Upper lobe of left lung (tissue), 4 donors: ENCODE results near the gene NCOA1.

Source experiments
- CTCF ChIP-seq, 6 experiments: fragments of 450-650 bp in 4 of 6; fragments of 200-600 bp in 2 of 6; sonication (generic) in 2 of 6; IDR thresholded peaks; one replicate each; pipeline ENCODE4 v1.5.1; 2016 to 2019; ENCODE audit warnings: antibody characterized with exemption in 6 of 6
- EP300 ChIP-seq, 4 donors: sonication (generic); formaldehyde crosslinking; IDR thresholded peaks; one replicate each; pipeline ENCODE4 v1.5.1; 2017; ENCODE audit warnings: antibody characterized with exemption in 4 of 4, control low read depth in 2 of 4
- POLR2A ChIP-seq, 4 donors: fragments of 450-650 bp; IDR thresholded peaks; one replicate each; pipeline ENCODE4 v1.5.1; 2016 to 2017; ENCODE audit warnings: antibody characterized with exemption in 4 of 4, mild to moderate bottlenecking in 2 of 4
- POLR2AphosphoS5 ChIP-seq, 2 donors: sonication (generic); formaldehyde crosslinking; IDR thresholded peaks; one replicate each; pipeline ENCODE4 v1.5.1; 2017; ENCODE audit warnings: antibody characterized with exemption in 2 of 2

GRCh38 chr2:24628746-24629145, 137.7 kb downstream of the NCOA1 start:
- TF ChIP-seq CTCF (IDR thresholded peaks at IDR 0.05) (no peak), POLR2A (IDR thresholded peaks at IDR 0.05) (no peak), POLR2AphosphoS5 (IDR thresholded peaks at IDR 0.05) (no peak), EP300 (IDR thresholded peaks at IDR 0.05) (no peak)
